ENCODE data around the gene DAB2IP. TPM values are rescaled to one million over a fixed set of nuclear protein-coding genes. Genes with fewer than 3 reads are reported as not detected.

The DAB2IP gene
- total RNA-seq, 1 donor from 2014 or later: 67.8 TPM

DNA sequence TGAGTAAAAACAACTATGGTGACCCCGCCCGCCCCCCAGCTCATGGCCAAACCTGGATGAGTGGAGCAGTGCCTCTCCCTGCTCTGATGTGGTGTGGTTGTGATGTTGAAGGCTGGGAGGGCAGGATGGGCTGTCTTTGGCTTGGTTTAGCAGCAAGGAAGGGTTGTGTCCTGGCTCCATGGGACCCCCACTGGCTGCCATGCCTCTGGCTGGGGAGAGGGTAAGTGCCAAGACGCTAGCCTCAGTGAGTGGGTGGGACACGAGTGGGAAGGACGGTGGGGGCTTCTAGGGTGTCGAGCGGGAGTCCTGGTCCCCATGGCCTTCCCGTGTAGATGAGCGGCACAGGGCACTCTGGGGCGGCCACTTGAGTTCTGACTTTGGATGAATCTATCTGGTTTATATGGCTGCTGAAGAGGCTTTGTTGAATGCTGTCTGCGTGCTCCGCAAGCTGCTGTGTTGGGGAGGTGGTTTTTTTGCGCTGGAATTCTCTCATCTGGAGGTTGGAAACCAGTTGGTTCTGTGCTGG lies 50.4 kb downstream of the DAB2IP start:
- H3K9me3 Mint-ChIP-seq (ENCODE audit: low read depth): no peaks in the 10 kb centered on the region
- H3K27me3 Mint-ChIP-seq: no peaks in the 10 kb centered on the region
- no peak for DNase-seq (ENCODE audit: low spot score, unreplicated experiment)
- no peaks in the 10 kb centered on the region for H3K36me3 Mint-ChIP-seq (ENCODE audit: insufficient read depth)
- peak overlapping the region; percentile 78 for H3K4me3 Mint-ChIP-seq (ENCODE audit: low read depth)
- peaks cover 10% of the 10 kb centered on the region for H3K4me1 Mint-ChIP-seq (ENCODE audit: low read depth)
- TF ChIP-seq, protein P1, sequence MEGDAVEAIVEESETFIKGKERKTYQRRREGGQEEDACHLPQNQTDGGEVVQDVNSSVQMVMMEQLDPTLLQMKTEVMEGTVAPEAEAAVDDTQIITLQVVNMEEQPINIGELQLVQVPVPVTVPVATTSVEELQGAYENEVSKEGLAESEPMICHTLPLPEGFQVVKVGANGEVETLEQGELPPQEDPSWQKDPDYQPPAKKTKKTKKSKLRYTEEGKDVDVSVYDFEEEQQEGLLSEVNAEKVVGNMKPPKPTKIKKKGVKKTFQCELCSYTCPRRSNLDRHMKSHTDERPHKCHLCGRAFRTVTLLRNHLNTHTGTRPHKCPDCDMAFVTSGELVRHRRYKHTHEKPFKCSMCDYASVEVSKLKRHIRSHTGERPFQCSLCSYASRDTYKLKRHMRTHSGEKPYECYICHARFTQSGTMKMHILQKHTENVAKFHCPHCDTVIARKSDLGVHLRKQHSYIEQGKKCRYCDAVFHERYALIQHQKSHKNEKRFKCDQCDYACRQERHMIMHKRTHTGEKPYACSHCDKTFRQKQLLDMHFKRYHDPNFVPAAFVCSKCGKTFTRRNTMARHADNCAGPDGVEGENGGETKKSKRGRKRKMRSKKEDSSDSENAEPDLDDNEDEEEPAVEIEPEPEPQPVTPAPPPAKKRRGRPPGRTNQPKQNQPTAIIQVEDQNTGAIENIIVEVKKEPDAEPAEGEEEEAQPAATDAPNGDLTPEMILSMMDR (IDR thresholded peaks at IDR 0.05; ENCODE audit: unreplicated experiment): no peak
- peak overlapping the region; percentile 11 for H3K27ac Mint-ChIP-seq

DNA sequence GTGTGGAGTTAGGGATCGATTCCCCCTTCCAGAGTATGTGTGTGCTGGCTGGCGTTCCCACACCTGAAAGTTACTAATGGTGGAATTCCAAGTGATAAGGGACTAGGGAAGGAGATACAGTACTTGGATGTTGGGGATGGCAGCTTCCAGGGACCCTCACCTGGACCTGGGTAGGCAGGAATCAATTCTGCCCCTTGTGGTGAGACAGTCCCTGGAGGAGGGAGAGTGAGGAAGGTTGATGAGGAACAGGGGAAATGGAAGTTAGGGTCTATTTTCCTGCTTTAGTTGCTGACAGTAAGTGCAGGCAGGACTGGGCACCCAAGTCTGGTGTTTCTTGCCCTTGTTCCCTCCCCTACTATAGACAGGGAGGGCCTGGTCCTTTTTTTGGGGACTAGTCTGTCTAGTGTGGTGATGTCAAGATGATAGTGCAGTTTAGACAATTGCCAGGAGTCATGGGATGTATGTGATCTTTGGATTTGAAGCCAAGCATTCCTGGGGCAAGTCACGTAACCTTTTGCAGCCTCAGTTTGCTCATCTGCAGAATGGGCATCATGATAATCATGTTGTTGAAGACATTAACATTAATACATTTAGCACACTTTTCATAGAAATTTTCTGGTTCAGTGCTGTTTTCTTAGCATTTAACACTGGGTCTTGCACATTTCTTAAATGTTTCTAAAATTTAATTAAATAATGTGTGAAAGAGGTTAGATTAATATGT lies 51.7 kb downstream of the DAB2IP start:
- TF ChIP-seq, protein P1 (IDR thresholded peaks at IDR 0.05; ENCODE audit: unreplicated experiment): peak; percentile 45
- Mint-ChIP-seq H3K36me3 (ENCODE audit: insufficient read depth) (no peaks in the 10 kb centered on the region), H3K4me1 (ENCODE audit: low read depth) (peaks cover 13% of the 10 kb centered on the region), H3K9me3 (ENCODE audit: low read depth) (no peaks in the 10 kb centered on the region), H3K27ac (no peak overlapping the region), H3K4me3 (ENCODE audit: low read depth) (no peak overlapping the region), H3K27me3 (no peaks in the 10 kb centered on the region)
- no peak for DNase-seq (ENCODE audit: low spot score, unreplicated experiment)

DNA sequence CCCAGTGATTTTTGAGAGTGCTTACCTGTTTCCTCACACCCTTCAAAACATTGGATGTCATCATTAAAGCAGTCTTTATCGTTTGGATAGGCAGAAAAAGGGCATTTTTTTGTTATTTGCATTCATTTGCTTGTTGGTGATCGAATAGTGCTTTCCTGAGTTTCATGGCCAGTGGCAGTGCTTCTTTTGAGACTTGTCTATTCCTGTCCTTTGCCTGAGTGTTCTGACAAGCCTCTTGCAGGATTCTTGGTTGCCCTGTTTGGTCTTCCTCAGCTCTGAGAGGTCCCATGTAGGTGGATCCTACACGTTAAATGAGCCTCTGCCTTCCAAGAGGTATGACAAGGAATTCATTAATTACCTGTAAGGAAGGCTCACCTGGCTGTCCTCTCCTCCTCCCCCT lies 52.8 kb downstream of the DAB2IP start:
- Mint-ChIP-seq H3K27ac (no peak overlapping the region), H3K4me1 (ENCODE audit: low read depth) (peaks cover 12% of the 10 kb centered on the region), H3K36me3 (ENCODE audit: insufficient read depth) (no peaks in the 10 kb centered on the region), H3K27me3 (no peaks in the 10 kb centered on the region), H3K4me3 (ENCODE audit: low read depth) (no peak overlapping the region), H3K9me3 (ENCODE audit: low read depth) (no peaks in the 10 kb centered on the region)
- DNase-seq (ENCODE audit: low spot score, unreplicated experiment): no peak
- TF ChIP-seq, protein P1 (IDR thresholded peaks at IDR 0.05; ENCODE audit: unreplicated experiment): no peak

DNA sequence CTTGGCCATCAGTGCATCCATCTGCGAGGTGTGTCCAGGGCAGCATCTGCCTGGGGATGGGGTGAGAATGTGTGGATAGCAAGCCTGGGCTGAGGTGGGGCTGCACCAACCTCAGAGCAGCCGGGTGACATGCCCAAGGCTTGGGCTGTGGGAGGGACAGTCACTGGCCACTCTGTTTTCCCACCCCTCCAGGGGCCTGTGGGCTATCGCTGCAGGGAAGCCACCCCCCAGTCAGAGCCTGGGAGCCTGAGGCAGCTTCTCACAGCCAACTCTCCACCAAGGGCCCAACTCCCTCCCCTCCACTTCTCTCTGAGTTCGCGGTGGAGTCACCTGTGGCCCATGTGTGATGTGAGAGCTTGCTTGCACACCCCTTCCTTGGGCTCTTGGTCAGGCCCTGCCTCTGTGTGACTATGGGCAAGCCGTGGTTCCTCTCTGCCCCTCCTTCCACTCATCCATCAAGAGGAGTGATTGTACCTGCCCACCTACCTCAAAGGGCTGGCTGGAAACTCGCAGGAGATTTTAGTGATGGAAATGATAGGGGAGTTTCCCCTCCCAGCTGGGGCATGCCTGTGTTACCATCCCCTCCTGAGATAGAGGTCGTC lies 54.8 kb downstream of the DAB2IP start:
- Mint-ChIP-seq H3K27ac (peak overlapping the region; percentile 37), H3K27me3 (no peaks in the 10 kb centered on the region), H3K9me3 (ENCODE audit: low read depth) (no peaks in the 10 kb centered on the region), H3K4me3 (ENCODE audit: low read depth) (no peak overlapping the region), H3K4me1 (ENCODE audit: low read depth) (peaks cover 12% of the 10 kb centered on the region), H3K36me3 (ENCODE audit: insufficient read depth) (no peaks in the 10 kb centered on the region)
- DNase-seq (ENCODE audit: low spot score, unreplicated experiment): no peak
- TF ChIP-seq, protein P1 (IDR thresholded peaks at IDR 0.05; ENCODE audit: unreplicated experiment): no peak

DNA sequence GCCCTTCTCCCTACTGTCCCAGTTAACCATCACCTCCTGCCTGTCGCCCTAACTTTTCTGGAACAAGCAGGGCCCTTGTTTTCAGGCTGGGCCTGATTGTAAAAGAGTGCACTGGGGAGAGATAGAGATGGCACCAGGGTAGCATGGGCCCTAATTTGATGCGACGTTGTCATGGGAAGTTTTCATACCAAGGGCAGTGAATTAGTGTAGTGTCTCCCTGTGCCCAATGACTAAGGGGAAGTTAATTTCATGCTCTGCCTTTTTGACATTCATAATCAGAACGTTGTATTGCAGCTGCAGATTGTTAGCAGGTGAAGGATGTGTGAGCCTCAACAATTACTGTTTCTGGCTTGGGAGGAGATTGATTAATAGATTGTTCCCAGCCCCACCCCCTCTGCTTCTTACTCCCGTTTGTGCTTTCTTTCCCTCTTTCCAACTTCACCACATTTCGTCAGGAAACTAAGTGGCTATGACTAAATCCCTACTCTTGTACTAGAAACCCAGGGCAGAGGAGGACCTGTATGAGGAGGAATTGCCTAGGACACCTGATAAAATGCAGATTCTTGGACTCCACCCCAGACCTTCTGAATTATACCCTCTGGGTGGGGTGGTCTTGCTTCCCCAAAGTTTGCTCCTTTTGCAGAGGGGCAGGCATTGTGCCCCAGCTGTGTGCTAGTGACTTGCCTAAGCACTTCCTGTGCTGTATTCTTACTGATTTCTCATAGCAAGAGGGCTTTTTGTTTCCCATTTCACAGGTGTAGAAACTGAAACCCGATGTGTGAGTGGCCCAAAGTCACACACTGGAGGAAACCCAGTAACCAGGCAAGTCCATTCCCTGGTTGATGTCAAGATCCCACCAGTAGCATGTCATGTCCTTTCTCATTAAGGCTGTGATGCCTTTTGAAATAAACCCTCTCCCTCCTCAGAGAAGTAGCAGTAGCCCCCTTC lies 56.3 kb downstream of the DAB2IP start:
- no peaks in the 10 kb centered on the region for H3K9me3 Mint-ChIP-seq (ENCODE audit: low read depth)
- H3K27ac Mint-ChIP-seq: no peak overlapping the region
- H3K36me3 Mint-ChIP-seq (ENCODE audit: insufficient read depth): no peaks in the 10 kb centered on the region
- DNase-seq (ENCODE audit: low spot score, unreplicated experiment): no peak
- no peaks in the 10 kb centered on the region for H3K27me3 Mint-ChIP-seq
- TF ChIP-seq, protein P1 (IDR thresholded peaks at IDR 0.05; ENCODE audit: unreplicated experiment): no peak
- H3K4me1 Mint-ChIP-seq (ENCODE audit: low read depth): peaks cover 7% of the 10 kb centered on the region
- no peak overlapping the region for H3K4me3 Mint-ChIP-seq (ENCODE audit: low read depth)
